ENCODE data around the gene SETX.

SETX gene

DNA sequence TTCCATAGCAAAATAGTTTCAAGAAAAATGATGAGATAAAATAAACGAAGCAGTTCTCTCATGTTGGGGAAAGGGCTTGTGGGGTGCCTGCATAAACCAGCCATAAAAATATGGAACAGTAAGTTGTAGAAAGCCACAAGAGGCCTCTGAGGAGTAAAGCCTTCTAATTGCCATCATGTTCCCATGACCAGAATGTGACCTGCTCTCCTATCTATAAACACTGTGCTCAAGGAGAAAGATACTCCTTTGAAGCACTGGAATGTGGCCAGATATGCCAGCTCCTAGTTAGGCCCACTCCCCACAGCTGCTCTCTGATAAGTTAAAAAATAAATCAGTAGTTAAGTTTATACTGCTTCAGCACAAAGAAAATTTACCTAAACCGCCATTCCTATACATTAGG is 65.8 kb downstream of the SETX start:
- H3K27ac ChIP-seq (ENCODE audit: low read depth, low read length, poor library complexity, severe bottlenecking) = no peak overlapping the region

DNA sequence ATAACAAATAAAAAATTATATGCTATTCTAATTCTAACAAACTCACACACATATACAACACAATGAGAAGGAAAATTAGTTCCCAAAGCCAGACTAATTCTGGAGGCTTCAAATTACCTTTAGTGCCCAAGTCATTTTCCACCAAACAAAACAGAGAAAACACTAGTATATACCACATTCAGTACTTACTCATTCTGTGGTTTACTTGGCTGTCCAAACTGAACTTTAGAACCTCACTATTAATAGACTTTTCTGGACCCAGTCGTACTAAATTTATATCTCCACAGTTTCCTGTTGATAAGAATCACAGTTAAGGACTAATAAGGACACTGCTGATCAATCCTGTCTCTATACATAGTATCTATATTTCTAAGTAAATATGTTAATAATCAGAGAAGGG is 66.4 kb downstream of the SETX start:
- Histone ChIP-seq H3K27me3 (ENCODE audit: insufficient read depth, low read length) (no peaks in the 10 kb centered on the region), H3K9ac (ENCODE audit: low read length) (no peak overlapping the region), H3K79me2 (ENCODE audit: insufficient read depth, low read length) (no peaks in the 10 kb centered on the region), H4K20me1 (ENCODE audit: insufficient read depth, low read length) (no peaks in the 10 kb centered on the region), H3K4me1 (ENCODE audit: insufficient read depth, low read length, severe bottlenecking) (no peaks in the 10 kb centered on the region), H3F3A (ENCODE audit: insufficient read depth, low read length) (no peaks in the 10 kb centered on the region), H3K9me3 (ENCODE audit: low read length) (no peaks in the 10 kb centered on the region), H3K27ac (ENCODE audit: low read depth, low read length, poor library complexity, severe bottlenecking) (no peak overlapping the region), H3K36me3 (ENCODE audit: insufficient read depth, low read length) (peaks cover 79% of the 10 kb centered on the region), H2AFZ (ENCODE audit: low read length) (no peak overlapping the region), H3K9me2 (ENCODE audit: low read depth, low read length) (no peaks in the 10 kb centered on the region), H3K4me2 (ENCODE audit: low read length) (no peak overlapping the region), H3K4me3 (ENCODE audit: low read depth, low read length, poor library complexity, severe bottlenecking) (no peak overlapping the region)
- TF ChIP-seq EZH2 (IDR thresholded peaks at IDR 0.05; ENCODE audit: borderline replicate concordance, low read length) = no peak
- no peak for TF ChIP-seq CTCF (IDR thresholded peaks at IDR 0.05; ENCODE audit: low read length)

More for the DNA sequence above, 65.8 kb downstream of the SETX start:
- Histone ChIP-seq H4K20me1 (ENCODE audit: insufficient read depth, low read length) (no peaks in the 10 kb centered on the region), H3K9me2 (ENCODE audit: low read depth, low read length) (no peaks in the 10 kb centered on the region), H3K4me1 (ENCODE audit: insufficient read depth, low read length, severe bottlenecking) (no peaks in the 10 kb centered on the region), H3K27me3 (ENCODE audit: insufficient read depth, low read length) (no peaks in the 10 kb centered on the region), H3K79me2 (ENCODE audit: insufficient read depth, low read length) (no peaks in the 10 kb centered on the region), H3K4me3 (ENCODE audit: low read depth, low read length, poor library complexity, severe bottlenecking) (no peak overlapping the region), H3K9ac (ENCODE audit: low read length) (no peak overlapping the region), H3K9me3 (ENCODE audit: low read length) (no peaks in the 10 kb centered on the region), H3K4me2 (ENCODE audit: low read length) (no peak overlapping the region), H3F3A (ENCODE audit: insufficient read depth, low read length) (no peaks in the 10 kb centered on the region), H3K36me3 (ENCODE audit: insufficient read depth, low read length) (peaks cover 76% of the 10 kb centered on the region), H2AFZ (ENCODE audit: low read length) (no peak overlapping the region)
- no peak for TF ChIP-seq EZH2 (IDR thresholded peaks at IDR 0.05; ENCODE audit: borderline replicate concordance, low read length)
- no peak for TF ChIP-seq CTCF (IDR thresholded peaks at IDR 0.05; ENCODE audit: low read length)

GRCh38 chr9:132287256-132287760 is 67.5 kb downstream of the SETX start:
- Histone ChIP-seq H3K27ac (ENCODE audit: low read depth, low read length, poor library complexity, severe bottlenecking) (no peak overlapping the region), H3K36me3 (ENCODE audit: insufficient read depth, low read length) (peaks cover 85% of the 10 kb centered on the region), H3K9me3 (ENCODE audit: low read length) (no peaks in the 10 kb centered on the region)

More at GRCh38 chr9:132287256-132287760, 67.5 kb downstream of the SETX start:
- Histone ChIP-seq H2AFZ (ENCODE audit: low read length) (no peak overlapping the region), H3K9ac (ENCODE audit: low read length) (no peak overlapping the region), H3K4me2 (ENCODE audit: low read length) (no peak overlapping the region), H3K9me2 (ENCODE audit: low read depth, low read length) (no peaks in the 10 kb centered on the region), H3K4me1 (ENCODE audit: insufficient read depth, low read length, severe bottlenecking) (no peaks in the 10 kb centered on the region), H3K79me2 (ENCODE audit: insufficient read depth, low read length) (no peaks in the 10 kb centered on the region), H3K27me3 (ENCODE audit: insufficient read depth, low read length) (no peaks in the 10 kb centered on the region), H3F3A (ENCODE audit: insufficient read depth, low read length) (no peaks in the 10 kb centered on the region), H4K20me1 (ENCODE audit: insufficient read depth, low read length) (no peaks in the 10 kb centered on the region), H3K4me3 (ENCODE audit: low read depth, low read length, poor library complexity, severe bottlenecking) (no peak overlapping the region)
- TF ChIP-seq EZH2 (IDR thresholded peaks at IDR 0.05; ENCODE audit: borderline replicate concordance, low read length) (no peak), CTCF (IDR thresholded peaks at IDR 0.05; ENCODE audit: low read length) (no peak)
